Epithelial cell of proximal tubule (primary cell): Measurements from ENCODE around the gene SNX13. TPM values are rescaled to one million over a fixed set of nuclear protein-coding genes. Genes with fewer than 3 reads are reported as not detected.
A peak's percentile ranks its signal among the peaks of the same experiment; 100 is the strongest.

Source experiments
- DNase-seq: peaks from one replicate; pipeline ENCODE4 v3.0.0-alpha.2; 2011; ENCODE audit warnings: low read depth
- H3K4me3 ChIP-seq: 2 replicates; pipeline ENCODE4 v1.5.1; 2011; ENCODE audit warnings: low read depth, mild to moderate bottlenecking, low read length
- CTCF ChIP-seq: conservative IDR thresholded peaks from 2 replicates; pipeline ENCODE4 v1.5.1; 2012; ENCODE audit warnings: low read depth, mild to moderate bottlenecking, low read length
- total RNA-seq: library from RNA; depleted of rRNA; stranded (reverse); fragments of >200 nt; gene quantifications from 2 replicates; pipeline ENCODE4 v1.2.3, GENCODE V29; 2015

Gene SNX13, protein sequence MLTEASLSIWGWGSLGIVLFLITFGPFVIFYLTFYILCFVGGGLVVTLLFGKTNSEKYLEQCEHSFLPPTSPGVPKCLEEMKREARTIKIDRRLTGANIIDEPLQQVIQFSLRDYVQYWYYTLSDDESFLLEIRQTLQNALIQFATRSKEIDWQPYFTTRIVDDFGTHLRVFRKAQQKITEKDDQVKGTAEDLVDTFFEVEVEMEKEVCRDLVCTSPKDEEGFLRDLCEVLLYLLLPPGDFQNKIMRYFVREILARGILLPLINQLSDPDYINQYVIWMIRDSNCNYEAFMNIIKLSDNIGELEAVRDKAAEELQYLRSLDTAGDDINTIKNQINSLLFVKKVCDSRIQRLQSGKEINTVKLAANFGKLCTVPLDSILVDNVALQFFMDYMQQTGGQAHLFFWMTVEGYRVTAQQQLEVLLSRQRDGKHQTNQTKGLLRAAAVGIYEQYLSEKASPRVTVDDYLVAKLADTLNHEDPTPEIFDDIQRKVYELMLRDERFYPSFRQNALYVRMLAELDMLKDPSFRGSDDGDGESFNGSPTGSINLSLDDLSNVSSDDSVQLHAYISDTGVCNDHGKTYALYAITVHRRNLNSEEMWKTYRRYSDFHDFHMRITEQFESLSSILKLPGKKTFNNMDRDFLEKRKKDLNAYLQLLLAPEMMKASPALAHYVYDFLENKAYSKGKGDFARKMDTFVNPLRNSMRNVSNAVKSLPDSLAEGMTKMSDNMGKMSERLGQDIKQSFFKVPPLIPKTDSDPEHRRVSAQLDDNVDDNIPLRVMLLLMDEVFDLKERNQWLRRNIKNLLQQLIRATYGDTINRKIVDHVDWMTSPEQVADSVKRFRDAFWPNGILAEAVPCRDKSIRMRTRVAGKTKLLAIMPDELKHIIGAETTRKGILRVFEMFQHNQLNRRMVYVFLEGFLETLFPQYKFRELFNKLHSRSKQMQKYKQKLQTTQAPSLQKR
- 10.8 and 26.0 TPM in 2 replicates for total RNA-seq

- peak within 1 kb of the TSS; percentile 77 for H3K4me3 ChIP-seq
- TF ChIP-seq CTCF = peak; percentile 16
- DNase-seq = no peak
Measured at GRCh38 chr7:17940302-17940883, at the start of gene SNX13. Gene SNX13 (minus strand): TSS chr7:17940494. CDS start chr7:17940295, 199 bp downstream.

DNA sequence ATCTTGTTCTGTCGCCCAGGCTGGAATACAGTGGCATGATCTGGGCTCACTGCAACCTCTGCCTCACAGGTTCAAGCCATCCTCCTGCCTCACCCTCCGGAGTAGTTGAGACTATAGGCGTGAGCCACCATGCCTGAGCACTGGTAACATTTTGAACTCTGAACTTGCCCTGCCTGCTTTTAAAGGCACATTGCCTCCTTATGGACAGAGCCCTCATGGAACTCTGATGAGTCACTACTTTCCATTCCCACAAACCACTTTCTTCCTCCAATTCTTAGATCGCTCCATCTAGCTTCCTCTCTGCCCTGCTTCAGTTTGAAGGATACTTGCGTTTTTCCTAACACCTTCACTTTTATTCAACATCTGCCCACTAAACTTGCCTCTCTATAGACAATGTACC, 49.3 kb upstream of the SNX13 start:
- no peak overlapping the region for H3K4me3 ChIP-seq
- no peak for TF ChIP-seq CTCF
- DNase-seq = no peak

GRCh38 chr7:17988858-17989257, 48.6 kb upstream of the SNX13 start:
- DNase-seq = no peak
- no peak overlapping the region for H3K4me3 ChIP-seq
- no peak for TF ChIP-seq CTCF

- no peak for TF ChIP-seq CTCF
- no peak overlapping the region for H3K4me3 ChIP-seq
- no peak for DNase-seq
Measured at GRCh38 chr7:17988141-17988540, 47.8 kb upstream of the SNX13 start.

- DNase-seq = peak; percentile 43
- TF ChIP-seq CTCF = no peak
- H3K4me3 ChIP-seq = no peak overlapping the region
Measured at GRCh38 chr7:17986851-17987250, 46.6 kb upstream of the SNX13 start.

- H3K4me3 ChIP-seq = no peak overlapping the region
- peak; percentile 30 for TF ChIP-seq CTCF
- DNase-seq = no peak
Measured at GRCh38 chr7:17985473-17986239, 45.4 kb upstream of the SNX13 start.
